Neural cell (in vitro differentiated cells): ENCODE results near the gene KLHL22. TPM values are rescaled to one million over a fixed set of nuclear protein-coding genes. Genes with fewer than 3 reads are reported as not detected.

Source experiments
- H2AFZ ChIP-seq: fragments of 200-600, 300-800 bp; sonication (generic), shearing (Covaris generic); 2 replicates; pipeline ENCODE4 v1.6.0; 2014; ENCODE audit warnings: low read depth, mild to moderate bottlenecking, antibody characterized with exemption, low read length, moderate library complexity
- H3F3A ChIP-seq: fragments of 200-600 bp; shearing (Covaris generic); 2 replicates; pipeline ENCODE4 v1.6.1; 2016; ENCODE audit warnings: mild to moderate bottlenecking, moderate library complexity, mixed read lengths, antibody characterized with exemption, low read length; ENCODE audit not compliant: insufficient read depth, poor library complexity, severe bottlenecking
- H3K27ac ChIP-seq: fragments of 200-600, 300-800 bp; sonication (generic), shearing (Covaris generic); 2 replicates; pipeline ENCODE4 v1.5.1; 2014; ENCODE audit warnings: mild to moderate bottlenecking, low read length, moderate library complexity
- H3K27me3 ChIP-seq: fragments of 300-800, 200-600 bp; sonication (generic), shearing (Covaris generic); 2 replicates; pipeline ENCODE4 v1.6.0; 2014; ENCODE audit warnings: mild to moderate bottlenecking, low read depth, low read length, moderate library complexity; ENCODE audit not compliant: insufficient read depth
- H3K36me3 ChIP-seq: fragments of 300-800, 200-600 bp; sonication (generic), shearing (Covaris generic); 2 replicates; pipeline ENCODE4 v1.5.1; 2014; ENCODE audit warnings: mild to moderate bottlenecking, antibody characterized with exemption, low read length, moderate library complexity; ENCODE audit not compliant: insufficient read depth
- H3K4me2 ChIP-seq: fragments of 300-800, 200-600 bp; sonication (generic), shearing (Covaris generic); 2 replicates; pipeline ENCODE4 v1.6.0; 2014; ENCODE audit warnings: mild to moderate bottlenecking, low read length
- H3K4me3 ChIP-seq: fragments of 300-800, 200-600 bp; sonication (generic), shearing (Covaris generic); 2 replicates; pipeline ENCODE4 v1.5.1; 2014; ENCODE audit warnings: mild to moderate bottlenecking, low read length, moderate library complexity
- H3K79me2 ChIP-seq: fragments of 200-600 bp; shearing (Covaris generic); replicated peaks from 2 replicates; pipeline ENCODE4 v1.6.0; 2014; ENCODE audit warnings: mild to moderate bottlenecking, low read length, moderate library complexity; ENCODE audit not compliant: insufficient read depth
- H3K9ac ChIP-seq: fragments of 300-800, 200-600 bp; sonication (generic), shearing (Covaris generic); 2 replicates; pipeline ENCODE4 v1.6.1; 2016; ENCODE audit warnings: mild to moderate bottlenecking, low read length, mixed read lengths
- H3K9me2 ChIP-seq: fragments of 200-600 bp; shearing (Covaris generic); 2 replicates; pipeline ENCODE4 v1.6.1; 2016; ENCODE audit warnings: mild to moderate bottlenecking, low read length, mixed read lengths; ENCODE audit not compliant: insufficient read depth
- H3K9me3 ChIP-seq: fragments of 200-600, 300-800 bp; sonication (generic), shearing (Covaris generic); 2 replicates; pipeline ENCODE4 v1.6.1; 2016; ENCODE audit warnings: mild to moderate bottlenecking, mixed run types, low read length, moderate library complexity, mixed read lengths
- H4K20me1 ChIP-seq: fragments of 200-600 bp; shearing (Covaris generic); 2 replicates; pipeline ENCODE4 v1.6.1; 2016; ENCODE audit warnings: mild to moderate bottlenecking, mixed run types; ENCODE audit not compliant: insufficient read depth
- EP300 ChIP-seq: fragments of 450-650 bp; conservative IDR thresholded peaks from 2 replicates; pipeline ENCODE4 v1.6.1; 2014; ENCODE audit warnings: antibody characterized with exemption, mild to moderate bottlenecking, moderate library complexity; ENCODE audit not compliant: poor library complexity, severe bottlenecking
- EZH2 ChIP-seq: fragments of 200-600, 300-800 bp; shearing (Covaris generic), sonication (generic); IDR thresholded peaks from 2 replicates; pipeline ENCODE4 v1.6.1; 2014; ENCODE audit warnings: antibody characterized with exemption, low read length, borderline replicate concordance, mild to moderate bottlenecking; ENCODE audit not compliant: insufficient read depth, poor library complexity, severe bottlenecking
- MXI1 ChIP-seq: fragments of 450-650 bp; conservative IDR thresholded peaks from 2 replicates; pipeline ENCODE4 v1.6.1; 2014; ENCODE audit warnings: antibody characterized with exemption, mild to moderate bottlenecking; ENCODE audit not compliant: poor library complexity, severe bottlenecking
- POLR2AphosphoS5 ChIP-seq: IDR thresholded peaks from 2 replicates; pipeline ENCODE4 v1.6.1; 2012
- RAD21 ChIP-seq: fragments of 450-650 bp; conservative IDR thresholded peaks from 2 replicates; pipeline ENCODE4 v1.6.1; 2014; ENCODE audit warnings: antibody characterized with exemption, mild to moderate bottlenecking, moderate library complexity
- SMC3 ChIP-seq: fragments of 450-650 bp; conservative IDR thresholded peaks from 2 replicates; pipeline ENCODE4 v1.6.1; 2014; ENCODE audit warnings: antibody characterized with exemption, mild to moderate bottlenecking, moderate library complexity; ENCODE audit not compliant: poor library complexity
- TAF1 ChIP-seq: IDR thresholded peaks from 2 replicates; pipeline ENCODE4 v1.6.1; 2012; ENCODE audit warnings: low read depth
- polyA plus RNA-seq: library from polyadenylated mRNA; depleted of rRNA; stranded (reverse); fragments of >200 nt; gene quantifications from 2 replicates; pipeline ENCODE4 v1.2.3, GENCODE V29; 2014
- TF ChIP-seq, protein P1 (sequence below): IDR thresholded peaks from 2 replicates; pipeline ENCODE4 v1.6.1; 2012; ENCODE audit warnings: borderline replicate concordance
- TF ChIP-seq, protein P2 (sequence below): fragments of 450-650 bp; IDR thresholded peaks from 2 replicates; pipeline ENCODE4 v1.5.1; 2014; ENCODE audit warnings: antibody characterized with exemption, mild to moderate bottlenecking, moderate library complexity; ENCODE audit not compliant: poor library complexity, severe bottlenecking

The KLHL22 gene
- polyA plus RNA-seq, 1 donor from 2014 or later = 59.5 TPM

DNA sequence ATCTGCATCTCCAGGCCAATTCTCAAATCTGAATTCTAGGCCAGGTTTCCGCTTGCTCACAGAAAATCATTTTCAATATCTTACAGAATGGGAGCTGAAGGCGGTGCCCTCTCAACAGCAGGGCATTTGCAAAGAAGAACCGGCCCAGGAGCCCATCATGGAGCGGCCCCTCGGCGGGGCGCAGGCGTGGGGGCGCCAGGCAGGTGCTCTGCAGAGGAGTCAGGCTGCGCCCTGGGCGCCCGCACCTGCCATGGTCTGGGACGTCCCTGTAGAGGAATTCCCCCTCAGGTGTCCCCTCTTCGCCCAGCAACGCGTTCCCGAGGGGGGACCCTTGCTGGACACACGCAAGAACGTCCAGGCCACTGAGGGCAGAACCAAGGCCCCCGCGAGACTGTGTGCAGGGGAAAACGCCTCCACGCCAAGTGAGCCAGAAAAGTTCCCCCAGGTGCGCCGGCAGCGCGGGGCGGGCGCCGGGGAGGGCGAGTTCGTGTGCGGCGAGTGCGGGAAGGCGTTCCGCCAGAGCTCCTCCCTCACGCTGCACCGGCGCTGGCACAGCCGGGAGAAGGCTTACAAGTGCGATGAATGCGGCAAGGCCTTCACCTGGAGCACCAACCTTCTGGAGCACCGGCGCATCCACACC, 90.2 kb downstream of the KLHL22 start:
- H3K4me2 ChIP-seq = no peak overlapping the region
- peaks cover 5% of the 10 kb centered on the region for H3K79me2 ChIP-seq
- H3K27ac ChIP-seq = no peak overlapping the region
- no peaks in the 10 kb centered on the region for H3K36me3 ChIP-seq
- no peaks in the 10 kb centered on the region for H3K9me2 ChIP-seq
- H3K4me3 ChIP-seq = no peak overlapping the region
- no peak overlapping the region for H3K9ac ChIP-seq
- no peaks in the 10 kb centered on the region for H3K27me3 ChIP-seq
- no peaks in the 10 kb centered on the region for H3F3A ChIP-seq
- peaks cover under 1% of the 10 kb centered on the region for H4K20me1 ChIP-seq
- TF ChIP-seq, protein P1, sequence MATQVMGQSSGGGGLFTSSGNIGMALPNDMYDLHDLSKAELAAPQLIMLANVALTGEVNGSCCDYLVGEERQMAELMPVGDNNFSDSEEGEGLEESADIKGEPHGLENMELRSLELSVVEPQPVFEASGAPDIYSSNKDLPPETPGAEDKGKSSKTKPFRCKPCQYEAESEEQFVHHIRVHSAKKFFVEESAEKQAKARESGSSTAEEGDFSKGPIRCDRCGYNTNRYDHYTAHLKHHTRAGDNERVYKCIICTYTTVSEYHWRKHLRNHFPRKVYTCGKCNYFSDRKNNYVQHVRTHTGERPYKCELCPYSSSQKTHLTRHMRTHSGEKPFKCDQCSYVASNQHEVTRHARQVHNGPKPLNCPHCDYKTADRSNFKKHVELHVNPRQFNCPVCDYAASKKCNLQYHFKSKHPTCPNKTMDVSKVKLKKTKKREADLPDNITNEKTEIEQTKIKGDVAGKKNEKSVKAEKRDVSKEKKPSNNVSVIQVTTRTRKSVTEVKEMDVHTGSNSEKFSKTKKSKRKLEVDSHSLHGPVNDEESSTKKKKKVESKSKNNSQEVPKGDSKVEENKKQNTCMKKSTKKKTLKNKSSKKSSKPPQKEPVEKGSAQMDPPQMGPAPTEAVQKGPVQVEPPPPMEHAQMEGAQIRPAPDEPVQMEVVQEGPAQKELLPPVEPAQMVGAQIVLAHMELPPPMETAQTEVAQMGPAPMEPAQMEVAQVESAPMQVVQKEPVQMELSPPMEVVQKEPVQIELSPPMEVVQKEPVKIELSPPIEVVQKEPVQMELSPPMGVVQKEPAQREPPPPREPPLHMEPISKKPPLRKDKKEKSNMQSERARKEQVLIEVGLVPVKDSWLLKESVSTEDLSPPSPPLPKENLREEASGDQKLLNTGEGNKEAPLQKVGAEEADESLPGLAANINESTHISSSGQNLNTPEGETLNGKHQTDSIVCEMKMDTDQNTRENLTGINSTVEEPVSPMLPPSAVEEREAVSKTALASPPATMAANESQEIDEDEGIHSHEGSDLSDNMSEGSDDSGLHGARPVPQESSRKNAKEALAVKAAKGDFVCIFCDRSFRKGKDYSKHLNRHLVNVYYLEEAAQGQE = no peak
- TF ChIP-seq MXI1 (no peak), POLR2AphosphoS5 (no peak), SMC3 (no peak), TAF1 (no peak), EP300 (no peak), RAD21 (no peak), EZH2 (no peak)
- TF ChIP-seq, protein P2, sequence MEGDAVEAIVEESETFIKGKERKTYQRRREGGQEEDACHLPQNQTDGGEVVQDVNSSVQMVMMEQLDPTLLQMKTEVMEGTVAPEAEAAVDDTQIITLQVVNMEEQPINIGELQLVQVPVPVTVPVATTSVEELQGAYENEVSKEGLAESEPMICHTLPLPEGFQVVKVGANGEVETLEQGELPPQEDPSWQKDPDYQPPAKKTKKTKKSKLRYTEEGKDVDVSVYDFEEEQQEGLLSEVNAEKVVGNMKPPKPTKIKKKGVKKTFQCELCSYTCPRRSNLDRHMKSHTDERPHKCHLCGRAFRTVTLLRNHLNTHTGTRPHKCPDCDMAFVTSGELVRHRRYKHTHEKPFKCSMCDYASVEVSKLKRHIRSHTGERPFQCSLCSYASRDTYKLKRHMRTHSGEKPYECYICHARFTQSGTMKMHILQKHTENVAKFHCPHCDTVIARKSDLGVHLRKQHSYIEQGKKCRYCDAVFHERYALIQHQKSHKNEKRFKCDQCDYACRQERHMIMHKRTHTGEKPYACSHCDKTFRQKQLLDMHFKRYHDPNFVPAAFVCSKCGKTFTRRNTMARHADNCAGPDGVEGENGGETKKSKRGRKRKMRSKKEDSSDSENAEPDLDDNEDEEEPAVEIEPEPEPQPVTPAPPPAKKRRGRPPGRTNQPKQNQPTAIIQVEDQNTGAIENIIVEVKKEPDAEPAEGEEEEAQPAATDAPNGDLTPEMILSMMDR = no peak
- H2AFZ ChIP-seq = no peak overlapping the region
- no peaks in the 10 kb centered on the region for H3K9me3 ChIP-seq

DNA sequence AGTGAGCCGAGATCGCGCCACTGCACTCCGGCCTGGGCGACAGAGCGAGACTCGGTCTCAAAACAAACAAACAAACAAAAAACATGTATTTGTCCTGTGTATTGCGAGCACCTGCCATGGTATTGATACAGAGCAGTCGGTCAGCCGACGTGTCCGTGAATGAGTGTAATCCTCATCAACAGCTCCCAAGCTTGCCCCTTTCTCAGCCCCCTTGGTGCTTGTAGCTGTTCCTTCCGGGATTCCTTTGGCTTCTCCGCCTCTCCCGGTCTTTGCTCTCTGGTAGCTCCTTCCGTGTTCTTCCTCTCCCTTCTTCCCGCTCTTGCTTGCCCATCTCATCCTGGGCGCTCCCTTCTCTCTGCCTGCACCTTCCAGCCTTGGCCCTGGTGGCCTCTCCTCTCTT, 90.7 kb downstream of the KLHL22 start:
- Histone ChIP-seq H3K36me3 (no peaks in the 10 kb centered on the region), H3K4me2 (no peak overlapping the region), H2AFZ (no peak overlapping the region), H3K9me3 (no peaks in the 10 kb centered on the region), H4K20me1 (peaks cover 4% of the 10 kb centered on the region), H3K27me3 (no peaks in the 10 kb centered on the region), H3K79me2 (peaks cover 10% of the 10 kb centered on the region), H3F3A (no peaks in the 10 kb centered on the region), H3K27ac (no peak overlapping the region), H3K4me3 (no peak overlapping the region), H3K9me2 (no peaks in the 10 kb centered on the region), H3K9ac (no peak overlapping the region)
- TF ChIP-seq, protein P1 = no peak
